GM20000 (cell line): ENCODE data around the gene MYBPC3.
"Not testable (repeated sequence)": the region's sequence is repeated elsewhere in the genome, so short reads cannot be mapped to it uniquely, and the experiment has no call there.

Experiments
- DNase-seq: peaks from one replicate; pipeline ENCODE4 v3.0.0; 2012; ENCODE audit warnings: low spot score
- TF ChIP-seq, protein P1 (sequence below): IDR thresholded peaks from 2 replicates; pipeline ENCODE4 v1.5.1; 2012; ENCODE audit warnings: mild to moderate bottlenecking, control low read depth; ENCODE audit errors: extremely low read depth, missing control alignments

Gene MYBPC3

DNA sequence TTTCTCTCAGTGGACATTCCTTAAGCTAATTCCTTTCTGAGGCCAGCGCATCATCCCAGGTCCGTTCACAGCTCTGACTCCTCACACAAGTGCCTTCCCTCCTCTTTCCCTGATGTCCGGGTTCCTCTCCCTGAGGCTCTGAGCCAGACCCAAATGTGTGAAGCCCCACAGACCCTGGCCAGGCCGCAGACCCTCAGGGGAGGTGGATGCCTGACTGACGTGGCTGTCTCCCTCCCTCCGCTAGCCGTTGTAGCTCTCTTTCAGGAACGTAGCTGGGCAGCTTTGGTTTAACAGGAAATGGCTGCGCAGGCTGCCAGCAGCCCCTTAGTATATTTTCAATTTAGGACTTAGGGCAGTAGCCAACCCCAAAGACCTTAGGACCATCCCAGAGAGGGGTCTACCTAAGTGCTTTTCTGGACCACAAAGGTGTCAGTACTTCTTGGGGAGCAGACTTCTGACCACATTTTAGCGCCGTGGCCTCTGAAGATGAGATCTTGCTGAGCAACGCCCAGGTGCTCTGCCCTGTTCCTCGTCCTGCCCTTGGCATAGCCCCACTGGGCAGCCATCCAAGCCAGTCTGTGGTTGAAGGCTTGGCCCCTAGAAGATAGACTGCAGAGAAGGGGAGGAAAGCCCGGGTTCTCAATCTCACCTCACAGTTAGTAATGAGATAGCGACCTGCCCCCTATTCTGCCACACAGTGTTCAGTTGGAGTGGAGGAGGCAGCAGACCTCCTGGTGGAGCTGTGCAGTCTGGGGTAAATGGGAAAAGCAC, 27.0 kb downstream of the MYBPC3 start:
- DNase-seq, result no peak
- TF ChIP-seq, protein P1, sequence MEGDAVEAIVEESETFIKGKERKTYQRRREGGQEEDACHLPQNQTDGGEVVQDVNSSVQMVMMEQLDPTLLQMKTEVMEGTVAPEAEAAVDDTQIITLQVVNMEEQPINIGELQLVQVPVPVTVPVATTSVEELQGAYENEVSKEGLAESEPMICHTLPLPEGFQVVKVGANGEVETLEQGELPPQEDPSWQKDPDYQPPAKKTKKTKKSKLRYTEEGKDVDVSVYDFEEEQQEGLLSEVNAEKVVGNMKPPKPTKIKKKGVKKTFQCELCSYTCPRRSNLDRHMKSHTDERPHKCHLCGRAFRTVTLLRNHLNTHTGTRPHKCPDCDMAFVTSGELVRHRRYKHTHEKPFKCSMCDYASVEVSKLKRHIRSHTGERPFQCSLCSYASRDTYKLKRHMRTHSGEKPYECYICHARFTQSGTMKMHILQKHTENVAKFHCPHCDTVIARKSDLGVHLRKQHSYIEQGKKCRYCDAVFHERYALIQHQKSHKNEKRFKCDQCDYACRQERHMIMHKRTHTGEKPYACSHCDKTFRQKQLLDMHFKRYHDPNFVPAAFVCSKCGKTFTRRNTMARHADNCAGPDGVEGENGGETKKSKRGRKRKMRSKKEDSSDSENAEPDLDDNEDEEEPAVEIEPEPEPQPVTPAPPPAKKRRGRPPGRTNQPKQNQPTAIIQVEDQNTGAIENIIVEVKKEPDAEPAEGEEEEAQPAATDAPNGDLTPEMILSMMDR, result no peak

DNA sequence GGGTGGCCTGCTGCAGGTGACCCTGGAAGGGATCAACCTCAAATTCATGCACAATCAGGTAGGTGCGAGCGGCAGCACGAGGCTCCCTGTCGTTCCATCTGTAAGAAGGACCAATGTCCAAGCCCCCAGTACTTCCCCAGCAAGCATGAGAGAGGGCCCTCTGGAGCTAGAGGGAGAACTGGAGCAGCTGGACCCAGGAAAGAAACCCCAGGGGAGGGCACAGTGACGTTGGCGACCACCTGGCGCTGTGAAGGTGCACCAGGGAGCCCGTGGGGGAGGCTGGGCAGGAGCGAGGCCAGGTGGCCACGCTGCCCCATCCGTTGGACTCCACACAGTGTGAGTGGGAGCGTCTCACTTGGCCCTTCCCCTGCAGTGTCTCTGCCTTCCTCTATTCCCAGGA, 28.0 kb downstream of the MYBPC3 start:
- TF ChIP-seq, protein P1, result no peak
- DNase-seq, result no peak

DNA sequence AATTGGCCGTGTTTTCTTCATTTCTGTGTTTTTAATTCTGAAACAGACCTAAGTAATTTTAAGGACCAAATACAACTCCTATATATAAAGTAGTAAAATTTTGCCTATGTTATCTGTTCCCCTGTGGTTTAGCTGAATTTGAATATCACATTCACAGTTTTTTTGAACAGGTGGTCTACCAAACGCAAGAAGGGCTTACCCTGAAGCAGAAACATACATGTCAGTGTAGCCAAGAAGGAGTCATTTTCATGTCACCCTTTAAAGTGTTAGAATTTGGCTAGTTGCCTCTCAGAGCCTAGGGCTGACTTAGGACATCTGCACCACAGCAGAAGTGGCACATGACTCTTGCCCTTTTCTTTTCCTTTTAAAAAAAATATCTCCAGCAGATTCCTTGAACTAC, 34.3 kb downstream of the MYBPC3 start:
- TF ChIP-seq, protein P1, result no peak
- no peak for DNase-seq

DNA sequence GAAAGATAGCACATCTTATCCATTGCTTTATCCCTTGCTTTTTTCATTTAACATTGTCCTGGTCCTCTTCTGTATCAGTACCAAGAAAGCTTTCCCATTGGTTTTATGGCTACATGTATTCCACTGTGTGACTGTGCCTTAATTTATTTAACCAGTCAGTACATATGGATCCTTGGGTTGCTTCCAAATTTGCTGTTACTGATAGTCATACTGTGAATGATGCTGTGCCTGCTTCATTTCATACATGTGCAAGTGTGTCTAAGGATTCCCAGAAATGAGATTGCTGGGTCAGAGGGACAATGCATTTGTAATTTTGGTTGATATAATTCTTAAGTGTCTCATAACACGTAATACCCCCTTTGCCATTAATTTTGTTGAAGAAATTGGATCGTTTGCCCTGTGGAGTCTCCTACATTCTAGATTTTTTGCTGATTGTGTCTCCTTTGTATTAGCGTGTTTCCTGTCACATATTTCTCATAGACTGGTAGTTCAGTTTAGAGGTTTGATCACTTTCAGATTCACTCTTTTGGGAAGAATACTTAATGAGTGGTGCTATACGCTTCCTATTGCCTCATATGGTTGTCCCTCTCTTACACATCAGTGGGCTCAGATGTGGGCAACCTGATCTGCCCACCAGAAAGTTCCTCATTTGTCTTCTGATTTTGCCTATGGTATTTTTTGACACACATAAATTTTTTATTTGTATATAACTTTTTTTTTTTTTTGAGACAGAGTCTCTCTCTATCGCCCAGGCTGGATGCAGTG, 35.3 kb downstream of the MYBPC3 start:
- TF ChIP-seq, protein P1, result no peak
- DNase-seq, result no peak

DNA sequence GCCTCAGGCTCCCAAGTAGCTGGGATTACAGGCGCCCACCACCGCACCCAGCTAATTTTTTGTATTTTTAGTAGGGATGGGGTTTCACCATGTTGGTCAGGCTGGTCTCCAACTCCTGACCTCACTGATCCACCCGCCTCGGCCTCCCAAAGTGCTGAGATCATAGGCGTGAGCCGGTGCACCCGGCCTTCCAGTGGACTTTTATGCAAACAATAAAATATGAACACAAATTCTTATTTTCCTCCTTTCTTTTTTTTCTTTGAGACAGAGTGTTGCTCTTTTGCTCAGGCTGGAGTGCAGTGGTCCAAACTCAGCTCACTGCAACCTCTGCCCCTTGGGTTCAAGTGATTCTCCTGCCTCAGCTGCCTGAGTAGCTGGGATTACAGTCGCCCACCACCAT, 36.0 kb downstream of the MYBPC3 start:
- not testable (repeated sequence) for DNase-seq

DNA sequence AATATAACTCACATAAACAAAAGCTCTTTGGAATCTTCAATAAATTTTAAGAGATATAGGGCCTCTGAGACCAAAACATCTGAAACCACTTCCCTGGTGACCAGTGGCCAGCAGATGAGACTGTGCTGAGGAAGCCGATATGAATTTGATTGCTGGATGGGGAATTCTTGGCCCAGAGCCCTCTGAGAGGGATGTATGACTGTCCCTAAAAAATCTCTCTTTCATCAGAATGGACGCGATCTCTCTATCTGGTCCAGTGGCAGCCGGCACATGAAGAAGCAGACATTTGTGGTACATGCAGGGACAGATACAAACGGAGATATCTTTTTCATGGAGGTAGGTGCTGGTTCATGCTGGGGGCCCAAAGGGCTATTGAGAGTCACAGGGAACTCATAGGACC, 37.5 kb downstream of the MYBPC3 start:
- no peak for DNase-seq
- TF ChIP-seq, protein P1, result no peak

DNA sequence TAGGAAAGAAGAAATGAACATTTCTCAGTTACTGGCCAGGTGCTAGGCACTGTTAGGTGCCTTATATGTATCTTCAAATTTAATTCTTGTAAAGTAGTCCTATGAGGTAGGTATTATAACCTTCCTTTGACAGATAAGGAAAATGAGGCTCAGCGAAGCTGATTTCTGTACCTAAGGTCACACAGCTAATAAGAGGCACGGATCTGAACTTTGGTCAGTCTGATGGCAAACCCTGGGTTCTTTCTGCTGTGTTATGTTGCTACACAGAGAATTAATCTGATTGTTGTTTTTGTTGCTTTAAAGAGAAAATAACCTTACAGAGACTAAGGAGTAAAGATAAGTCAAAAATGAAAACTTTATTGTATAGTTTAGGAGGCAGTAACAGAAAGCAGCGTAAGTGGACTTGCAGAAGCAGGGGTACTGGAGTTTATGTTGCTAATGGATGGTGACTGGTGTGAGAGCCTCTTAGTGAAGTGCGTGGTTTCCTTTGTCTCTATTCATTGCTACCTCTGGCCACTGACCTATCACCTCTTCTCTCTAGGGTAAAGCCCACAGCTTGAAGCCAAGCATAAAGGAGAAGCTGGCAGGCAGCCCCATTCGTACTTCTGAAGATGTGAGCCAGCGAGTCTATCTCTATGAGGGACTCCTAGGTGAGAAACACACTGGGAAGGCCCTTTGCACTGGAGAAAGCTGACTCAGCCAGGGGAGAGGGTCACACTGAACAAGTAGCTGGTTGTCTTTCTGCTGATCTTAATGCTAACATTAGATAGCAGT, 44.3 kb downstream of the MYBPC3 start:
- TF ChIP-seq, protein P1, result no peak
- no peak for DNase-seq
